GM18520 (cell line): ENCODE data around the gene MIF4GD.
"Not testable (repeated sequence)": the region's sequence is repeated elsewhere in the genome, so short reads cannot be mapped to it uniquely, and the experiment has no call there.

Source experiments
- ATAC-seq: cut with Tn5 transposase; IDR thresholded peaks from one replicate; pipeline ENCODE4 v1.9.1; 2021; ENCODE audit not compliant: unreplicated experiment

MIF4GD gene

GRCh38 chr17:75261336-75262111 lies 9.5 kb downstream of the MIF4GD start, which contains the start of the genes GGA3 and MRPS7:
TSS of gene GGA3 (minus strand) at chr17:75261606. CDS start at chr17:75261587, 19 bp downstream.
TSS of gene MRPS7 (plus strand) at chr17:75261879. CDS start at chr17:75261901, 22 bp downstream.
- ATAC-seq, result peak; percentile 81

DNA sequence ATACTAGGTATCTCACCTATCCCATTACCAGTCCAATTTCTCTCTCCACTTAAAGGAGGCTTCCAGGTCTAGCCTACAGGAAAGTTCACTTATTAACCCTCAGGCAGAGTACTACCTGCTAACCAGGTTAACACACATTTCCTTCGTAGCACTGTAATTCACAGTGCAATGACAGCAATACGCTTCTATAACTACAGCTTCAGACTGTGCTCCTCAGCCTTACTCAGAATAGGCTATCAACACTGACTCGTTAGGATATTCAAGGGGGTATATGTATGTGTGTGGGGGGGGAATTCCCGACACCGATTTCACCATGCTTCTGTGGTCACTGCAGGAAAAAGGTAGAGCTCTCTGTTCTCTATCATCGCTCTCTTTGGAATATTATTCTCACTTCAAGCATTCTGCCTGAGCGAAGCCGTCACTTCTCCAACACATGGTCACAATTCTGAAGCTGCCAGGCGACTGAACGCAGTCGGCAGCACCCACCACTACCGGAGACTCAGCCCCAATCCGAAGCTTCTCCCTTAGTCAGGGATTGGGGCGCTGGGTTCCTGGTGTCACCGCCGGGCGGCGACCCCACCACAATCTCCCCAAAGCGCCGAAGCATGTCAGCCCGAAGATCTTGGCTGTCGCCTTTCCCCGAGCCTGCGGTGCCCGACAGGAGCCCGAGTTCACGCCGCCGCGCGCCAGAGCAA lies 10.2 kb downstream of the MIF4GD start:
- ATAC-seq, result peak; percentile 7

- not testable (repeated sequence) for ATAC-seq
These were observed 13.8 kb downstream of the MIF4GD start for GRCh38 chr17:75257228-75257627.

DNA sequence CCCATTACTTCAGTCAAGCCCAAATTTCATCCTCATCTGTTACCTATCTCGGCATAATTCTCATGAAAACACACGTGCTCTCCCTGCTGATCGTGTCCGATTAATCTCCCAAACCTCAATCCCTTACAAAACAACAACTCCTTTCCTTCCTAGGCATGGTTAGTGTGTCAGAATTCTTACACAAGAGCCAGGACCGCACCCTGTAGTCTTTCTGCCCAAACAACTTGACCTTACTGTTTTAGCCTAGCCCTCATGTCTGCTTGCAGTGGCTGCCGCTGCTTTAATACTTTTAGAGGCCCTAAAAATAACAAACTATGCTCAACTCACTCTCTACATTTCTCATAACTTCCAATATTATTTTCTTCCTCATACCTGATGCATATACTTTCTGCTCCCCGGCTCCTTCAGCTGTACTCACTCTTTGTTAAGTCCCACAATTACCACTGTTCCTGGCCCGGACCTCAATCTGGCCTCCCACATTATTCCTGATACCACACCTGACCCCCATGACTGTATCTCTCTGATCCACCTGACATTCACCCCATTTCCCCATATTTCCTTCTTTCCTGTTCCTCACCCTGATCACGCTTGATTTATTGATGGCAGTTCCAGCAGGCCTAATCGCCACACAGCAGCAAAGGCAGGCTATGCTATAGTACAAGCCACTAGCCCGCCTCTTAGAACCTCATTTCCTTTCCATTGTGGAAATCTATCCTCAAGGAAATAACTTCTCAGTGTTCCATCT lies 14.9 kb downstream of the MIF4GD start:
- ATAC-seq, result not testable (repeated sequence)

DNA sequence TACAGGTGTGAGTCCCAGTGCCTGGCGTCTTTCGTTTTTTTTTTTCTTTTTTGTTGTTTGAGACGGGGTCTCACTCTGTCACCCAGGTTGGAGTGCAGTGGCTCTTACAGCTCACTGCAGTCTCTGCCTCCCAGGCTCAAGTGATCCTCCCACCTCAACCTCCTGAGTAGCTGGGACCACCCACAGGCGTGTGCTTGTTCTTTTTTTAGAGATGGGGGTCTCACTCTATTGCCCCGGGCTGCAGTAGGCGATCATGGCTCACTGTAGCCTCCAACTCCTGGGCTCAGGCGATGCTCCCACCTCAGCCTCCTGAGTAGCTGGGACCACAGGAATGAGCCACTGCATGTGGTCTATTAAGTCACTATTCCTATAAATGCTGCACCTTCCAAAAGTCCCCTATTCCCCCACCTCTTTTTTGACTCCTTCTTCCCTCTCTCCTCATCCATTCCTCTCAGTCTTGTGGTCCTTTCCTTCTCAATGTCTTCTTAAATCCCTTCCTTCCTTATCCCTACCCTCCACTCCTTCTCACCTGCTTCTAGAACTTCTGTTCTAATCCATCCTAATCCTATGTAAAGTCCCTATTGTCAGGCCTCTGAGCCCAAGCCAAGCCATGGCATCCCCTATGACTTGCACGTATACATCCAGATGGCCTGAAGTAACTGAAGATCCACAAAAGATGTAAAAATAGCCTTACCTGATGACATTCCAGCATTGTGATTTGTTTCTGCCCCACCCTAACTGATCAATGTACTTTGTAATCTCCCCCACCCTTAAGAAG lies 18.8 kb downstream of the MIF4GD start:
- ATAC-seq, result no peak

GRCh38 chr17:75250009-75250471 lies 21.0 kb downstream of the MIF4GD start:
- ATAC-seq, result peak; percentile 64

GRCh38 chr17:75249564-75249963 lies 21.5 kb downstream of the MIF4GD start:
- ATAC-seq, result no peak

- ATAC-seq, result no peak
These were observed 24.6 kb downstream of the MIF4GD start for GRCh38 chr17:75246404-75246803.

GRCh38 chr17:75245011-75245410 lies 26.0 kb downstream of the MIF4GD start:
- ATAC-seq, result no peak

DNA sequence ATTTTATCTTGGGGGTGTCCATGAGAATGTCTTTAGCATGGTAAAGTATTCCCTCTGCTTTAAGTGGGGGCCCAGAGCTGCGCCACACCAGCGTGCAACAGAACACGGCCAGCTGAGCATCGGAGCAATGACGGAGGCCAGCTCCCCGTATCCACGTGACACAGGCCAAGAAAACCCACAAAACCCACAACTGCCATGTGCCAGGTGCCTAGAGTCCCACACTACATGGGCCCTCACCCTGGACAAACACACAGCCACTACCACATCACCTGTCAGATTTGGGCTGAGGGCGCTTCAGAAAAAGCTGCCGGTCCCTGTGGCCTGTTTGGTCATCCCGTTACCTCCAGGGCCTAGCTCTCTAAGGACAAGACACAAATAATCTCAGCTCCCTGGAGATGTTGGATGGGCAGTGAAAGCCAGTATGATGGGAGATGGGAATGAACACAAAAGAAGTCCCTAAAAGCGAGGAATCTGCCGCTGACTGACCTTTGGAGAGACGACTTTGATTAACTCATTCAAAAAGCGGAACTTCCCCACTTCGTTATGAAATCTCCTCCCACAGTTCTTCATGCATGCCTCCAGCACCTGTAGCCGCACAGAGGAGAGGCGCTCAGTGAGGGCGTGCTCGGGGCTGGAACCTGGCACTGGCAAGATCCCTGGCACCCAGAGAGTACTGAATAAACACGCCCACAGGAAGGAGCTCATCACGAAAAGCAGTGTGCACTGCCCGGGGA lies 26.7 kb downstream of the MIF4GD start:
- ATAC-seq, result no peak

DNA sequence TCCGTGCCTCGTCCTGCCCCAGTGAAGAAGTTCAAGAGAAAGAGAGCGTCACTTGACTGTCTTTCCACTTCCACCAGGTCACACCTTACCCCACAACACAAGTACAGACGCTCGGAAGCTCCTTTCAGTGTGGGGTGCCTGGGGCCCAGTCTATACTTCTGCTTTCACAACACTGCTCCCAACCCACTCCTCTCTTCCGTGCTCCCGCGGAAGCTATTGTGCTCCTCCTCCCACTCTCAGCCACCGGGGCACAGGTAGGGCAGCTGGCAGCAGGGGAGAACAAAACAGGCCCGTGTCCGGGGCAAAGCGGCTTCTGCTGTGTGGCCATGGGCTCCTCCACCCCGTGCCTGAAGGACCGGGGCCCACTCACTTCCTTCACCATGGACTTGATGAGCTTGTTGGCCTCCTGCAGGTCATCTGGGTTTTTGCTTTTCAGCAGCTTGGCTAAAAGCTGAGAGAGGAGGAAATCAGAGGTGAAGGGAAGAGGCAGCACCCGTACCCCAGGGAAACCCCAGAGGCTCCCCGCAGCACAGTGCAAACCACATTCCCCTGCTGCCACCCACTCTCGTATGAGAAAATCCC lies 28.5 kb downstream of the MIF4GD start:
- ATAC-seq, result no peak

DNA sequence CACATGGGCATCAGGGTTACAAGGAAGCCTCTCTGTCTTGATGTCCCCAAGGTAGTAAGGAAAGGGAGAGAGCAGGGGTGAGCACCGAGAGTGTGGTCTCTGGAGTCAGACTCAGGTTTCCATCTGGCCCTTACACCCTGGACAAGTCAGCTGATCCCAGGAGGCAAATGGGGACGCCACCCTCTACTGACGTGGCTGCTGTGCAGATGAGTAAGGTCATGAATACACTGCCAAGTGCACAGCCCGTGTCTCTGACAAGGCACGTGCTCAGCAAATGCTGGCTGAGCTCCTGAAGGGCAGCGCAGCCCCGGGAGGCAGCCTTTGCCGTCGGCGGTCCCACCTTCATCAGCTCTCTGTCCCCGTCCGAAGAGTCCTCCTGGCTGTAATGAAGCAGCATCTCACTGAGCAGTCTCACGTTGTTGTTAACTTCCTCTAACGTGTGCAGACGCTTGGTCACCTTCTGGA lies 29.0 kb downstream of the MIF4GD start:
- ATAC-seq, result no peak

DNA sequence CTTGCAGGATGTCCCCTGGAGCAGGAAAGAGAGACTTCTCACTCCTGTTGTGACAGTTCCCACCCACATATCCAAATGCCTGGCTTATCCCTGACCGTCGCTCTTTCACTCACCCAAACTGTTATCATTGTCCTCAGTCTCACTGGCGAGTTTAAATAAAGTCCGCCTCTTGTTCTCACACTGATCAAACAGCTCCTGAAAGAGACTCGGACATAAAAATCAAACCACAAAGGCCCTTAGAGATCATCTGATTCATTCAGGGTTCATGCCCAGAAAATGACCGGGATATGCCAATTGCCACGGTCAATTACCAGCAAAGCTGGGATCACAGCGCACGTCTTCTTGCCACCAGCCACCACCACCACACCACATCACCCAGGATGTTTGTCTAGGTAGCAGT lies 29.5 kb downstream of the MIF4GD start:
- ATAC-seq, result no peak

GRCh38 chr17:75241143-75241430 lies 29.9 kb downstream of the MIF4GD start:
- no peak for ATAC-seq

- no peak for ATAC-seq
These were observed 30.5 kb downstream of the MIF4GD start for GRCh38 chr17:75240394-75241142.

DNA sequence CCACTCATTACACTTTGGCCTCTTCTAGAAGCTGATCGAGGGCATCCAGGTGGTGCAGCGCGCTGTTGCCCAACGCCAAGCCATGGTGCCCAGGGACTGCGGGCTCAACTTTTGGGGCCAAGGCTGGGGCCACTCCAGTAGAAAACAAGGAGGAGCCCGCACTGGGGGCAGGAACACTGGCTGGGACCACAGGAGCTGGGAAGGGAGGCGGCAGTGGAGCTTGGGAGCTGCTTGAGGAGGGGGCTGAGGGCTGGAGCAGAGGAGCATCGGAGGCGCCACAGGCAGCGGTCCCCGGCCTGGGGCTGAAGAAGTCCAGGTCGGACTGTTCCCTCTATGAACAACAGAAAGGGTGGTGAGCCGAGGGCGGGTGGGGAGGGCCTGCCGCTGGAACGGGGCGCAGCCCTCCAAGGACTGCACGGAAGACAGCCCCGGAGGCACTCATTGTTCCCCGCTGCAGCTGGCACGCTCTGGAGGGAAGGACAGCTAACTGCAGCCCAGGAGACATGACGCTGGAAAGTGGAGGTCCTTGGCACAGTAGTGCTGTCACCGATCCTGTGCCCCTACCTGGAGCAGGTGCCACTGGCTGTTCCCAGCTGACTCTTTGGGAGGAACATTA lies 31.1 kb downstream of the MIF4GD start:
- ATAC-seq, result no peak

DNA sequence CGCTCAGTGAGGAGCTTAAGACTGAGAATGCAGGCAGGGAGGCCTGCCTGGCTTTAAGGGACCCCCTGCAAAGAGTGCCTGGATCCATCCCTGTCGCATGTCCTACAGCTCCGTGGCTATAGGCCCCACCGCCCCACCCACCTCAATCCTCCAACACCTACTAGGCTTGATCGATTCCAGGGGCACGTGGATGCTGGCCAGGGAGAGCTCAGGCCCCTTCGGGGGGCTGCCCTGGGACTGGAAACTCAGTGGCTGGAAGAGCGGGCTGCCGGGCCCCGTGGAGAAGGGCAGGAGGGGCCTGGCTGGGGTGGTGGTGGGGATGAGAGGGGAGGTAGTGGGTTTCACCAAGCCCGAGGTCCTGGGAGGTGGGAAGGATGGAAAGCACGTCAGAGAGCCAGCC lies 31.8 kb downstream of the MIF4GD start:
- ATAC-seq, result no peak

- ATAC-seq, result no peak
These were observed 32.3 kb downstream of the MIF4GD start for GRCh38 chr17:75238684-75239191.
